CD1c-positive myeloid dendritic cell (primary cell): ENCODE measurements around the gene GAL3ST1.
"Not testable (repeated sequence)": the region's sequence is repeated elsewhere in the genome, so short reads cannot be mapped to it uniquely, and the experiment has no call there.

ENCODE experiments used
- DNase-seq: peaks from one replicate; pipeline ENCODE4 v3.0.0-alpha.2; 2016; ENCODE audit errors: extremely low spot score

The GAL3ST1 gene

DNA sequence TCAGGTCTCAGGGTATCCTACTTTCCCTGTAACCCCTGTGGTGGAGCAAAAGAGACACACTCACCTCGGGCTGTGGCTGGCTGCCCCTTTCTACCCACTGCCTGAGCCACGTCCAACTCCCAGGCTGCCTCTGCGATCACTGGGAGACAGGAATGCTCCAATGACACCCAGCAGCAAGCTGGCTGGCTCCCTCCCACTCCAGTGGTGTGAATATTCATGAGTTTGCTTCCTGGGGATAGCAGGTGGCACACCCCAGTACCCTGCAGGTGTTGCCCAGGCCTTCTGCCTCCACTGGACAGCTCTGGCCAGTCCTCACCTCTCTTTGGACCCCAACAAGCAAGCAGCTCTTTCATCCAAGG is 9.7 kb downstream of the GAL3ST1 start:
- DNase-seq: no peak

DNA sequence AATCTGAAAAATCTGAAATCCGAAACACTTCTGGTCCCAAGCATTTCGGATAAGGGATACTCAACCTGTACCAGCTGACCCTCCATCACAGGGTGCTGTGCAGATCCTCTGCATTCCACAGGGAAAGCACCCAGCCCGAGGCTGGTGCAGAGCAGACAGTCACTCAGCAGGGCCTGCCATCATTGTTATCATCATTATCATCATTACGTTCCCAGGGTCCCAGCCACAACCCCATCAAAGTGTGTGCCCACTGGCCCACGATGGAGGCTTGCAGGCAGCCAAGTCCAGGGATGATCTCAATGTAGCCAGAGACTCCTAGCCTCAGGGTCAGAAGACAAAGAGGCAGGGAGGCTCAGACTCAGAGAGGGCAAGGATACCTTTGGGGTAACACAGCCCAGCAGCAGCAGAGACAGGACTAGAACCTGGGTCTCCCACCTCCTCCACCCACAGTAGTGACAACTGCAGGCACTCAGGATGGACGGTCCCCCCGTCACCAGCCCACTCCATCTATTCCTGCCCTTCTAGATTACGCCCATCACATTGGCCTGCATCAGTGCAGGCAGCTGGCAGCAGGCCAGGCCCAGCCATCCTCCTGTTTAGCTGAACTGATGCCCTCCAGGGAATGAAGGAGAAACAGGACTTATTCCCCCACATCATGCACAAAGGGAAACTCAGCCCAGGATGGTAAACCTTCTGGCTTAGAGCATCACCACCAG is 10.3 kb downstream of the GAL3ST1 start:
- no peak for DNase-seq

DNA sequence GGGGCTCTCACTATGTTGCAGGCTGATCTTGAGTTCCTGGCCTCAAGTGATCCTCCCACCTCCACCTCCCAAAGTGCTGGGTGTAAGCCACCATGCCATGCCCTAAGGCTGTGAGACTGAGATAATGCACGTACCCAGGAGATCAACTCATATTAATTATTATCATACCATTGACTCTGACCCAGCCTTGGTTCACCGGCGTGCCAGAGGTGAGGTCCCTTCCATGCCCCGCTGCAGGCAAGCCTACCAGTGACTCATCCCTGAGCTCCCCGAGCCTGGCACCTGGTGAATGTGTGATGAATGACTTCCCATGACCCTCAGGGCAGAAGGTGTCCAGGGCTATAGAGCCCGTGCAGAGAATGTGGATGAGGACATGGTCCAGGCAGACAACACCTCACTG is 12.1 kb downstream of the GAL3ST1 start:
- DNase-seq: no peak

DNA sequence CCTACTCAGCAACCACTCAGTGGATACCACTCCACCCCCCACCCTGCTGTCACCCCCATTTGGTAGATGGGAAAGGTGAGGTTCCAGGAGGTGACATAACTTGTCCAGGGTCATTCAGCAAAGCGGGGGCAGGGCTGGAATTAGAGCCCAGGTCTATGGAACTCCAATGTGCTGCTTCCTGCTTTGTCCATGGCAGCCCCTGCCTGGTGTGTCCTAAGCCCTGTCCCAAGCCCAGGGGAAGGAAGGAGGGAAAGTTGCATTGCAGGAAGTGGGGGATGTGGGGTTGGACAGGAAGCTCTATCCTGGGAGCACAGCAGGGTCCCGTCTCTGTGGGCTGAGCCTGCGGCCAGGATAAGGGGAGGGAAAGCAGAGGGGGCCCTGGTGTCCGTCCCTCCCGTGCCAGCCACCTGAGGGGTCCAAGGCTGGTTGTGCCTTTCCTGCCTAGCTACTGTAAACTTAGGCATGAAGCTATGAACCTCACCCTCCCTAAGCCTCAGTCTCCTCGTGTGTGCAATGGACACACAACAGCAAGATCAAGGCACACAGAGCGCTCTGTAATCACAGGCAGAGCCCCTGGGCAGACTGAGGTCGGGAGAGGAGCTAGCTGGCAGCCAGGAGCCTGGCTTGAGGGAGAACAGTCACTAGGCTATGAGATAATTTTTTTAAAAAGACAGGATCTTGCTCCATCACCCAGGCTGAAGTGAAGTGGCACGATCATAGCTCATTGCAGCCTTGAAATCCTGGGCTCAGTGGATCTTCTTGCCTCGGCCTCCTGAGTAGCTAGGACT is 12.9 kb downstream of the GAL3ST1 start:
- DNase-seq: no peak

DNA sequence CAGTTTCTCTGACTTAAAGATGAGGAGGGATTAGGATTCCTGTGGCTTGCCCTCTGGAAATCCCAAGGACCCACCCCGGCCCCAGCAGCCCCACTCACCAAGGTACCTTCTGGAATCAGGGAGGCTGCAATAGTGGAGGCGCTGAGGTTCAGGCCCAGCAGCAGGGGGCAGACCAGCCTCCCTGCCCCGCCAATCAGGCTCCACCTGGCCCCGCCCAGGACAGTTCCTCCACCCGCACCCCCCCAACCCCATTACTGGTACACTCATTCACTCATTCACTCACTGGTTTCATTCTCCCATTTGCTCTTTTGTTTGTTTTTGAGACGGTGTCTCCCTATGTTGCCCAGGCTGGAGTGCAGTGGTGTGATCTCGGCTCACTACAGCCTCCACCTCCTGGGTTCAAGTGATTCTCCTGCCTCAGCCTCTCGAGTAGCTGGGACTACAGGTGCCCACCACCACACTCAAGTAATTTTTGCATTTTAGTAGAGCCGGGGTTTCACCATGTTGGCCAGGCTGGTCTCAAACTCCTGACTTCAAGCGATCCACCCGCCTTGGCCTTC is 13.7 kb downstream of the GAL3ST1 start:
- DNase-seq: not testable (repeated sequence)

DNA sequence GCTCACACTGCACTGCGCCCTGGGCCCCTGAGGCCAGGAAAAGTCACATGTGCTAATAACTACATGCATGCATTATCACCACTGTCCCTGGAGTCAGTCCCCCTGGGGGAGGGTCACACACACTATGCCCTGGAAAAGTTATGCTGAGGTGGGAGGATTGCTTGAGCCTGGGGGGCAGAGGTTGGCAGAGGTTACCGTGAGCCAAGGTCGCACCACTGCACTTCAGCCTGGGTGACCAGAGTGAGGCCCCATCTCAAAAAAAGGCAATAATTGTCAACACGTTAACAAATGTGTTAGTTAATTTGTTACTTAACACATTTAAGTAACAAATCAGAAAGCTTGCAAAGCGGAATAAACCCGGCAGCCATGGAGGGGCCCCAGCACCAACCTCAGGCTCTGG is 14.6 kb downstream of the GAL3ST1 start:
- no peak for DNase-seq

DNA sequence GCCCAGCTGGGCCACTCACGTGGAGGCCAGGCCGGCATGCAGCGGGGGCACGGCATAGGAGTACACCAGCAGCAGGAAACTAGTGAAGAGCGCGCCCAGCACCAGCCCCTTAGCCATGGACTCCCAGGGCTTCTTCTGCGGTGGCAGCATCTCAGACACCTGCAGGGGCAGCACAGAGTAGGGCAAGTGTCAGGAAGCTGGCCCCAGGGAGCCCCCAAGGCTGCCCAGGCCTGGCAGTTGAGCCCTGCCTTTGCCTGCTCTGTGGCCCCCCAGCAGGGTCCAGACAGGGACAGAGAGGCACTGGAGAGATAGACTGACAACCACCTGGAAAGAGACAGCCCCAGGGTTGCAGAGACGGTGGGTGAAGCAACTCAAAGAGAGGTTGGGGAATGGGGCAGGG is 17.2 kb downstream of the GAL3ST1 start:
- DNase-seq: no peak

DNA sequence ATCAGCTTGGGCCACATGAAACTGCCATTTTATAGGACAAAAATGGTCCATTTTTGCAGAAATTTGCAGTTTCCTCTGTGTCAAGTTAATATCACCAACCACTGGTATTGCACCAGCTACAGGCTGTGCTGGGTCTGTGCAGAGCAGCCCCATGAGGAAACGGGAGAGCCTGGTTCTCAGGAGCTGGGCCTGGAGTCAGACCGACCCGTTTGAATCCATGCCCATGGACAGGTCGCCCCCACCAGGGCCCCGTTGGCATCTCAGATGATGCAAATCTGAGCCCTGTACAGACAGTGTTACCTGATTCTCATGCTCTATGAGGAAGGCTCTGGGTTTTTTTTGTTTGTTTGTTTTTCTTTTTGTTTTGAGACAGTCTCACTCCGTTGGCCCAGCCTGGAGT is 18.1 kb downstream of the GAL3ST1 start:
- no peak for DNase-seq

DNA sequence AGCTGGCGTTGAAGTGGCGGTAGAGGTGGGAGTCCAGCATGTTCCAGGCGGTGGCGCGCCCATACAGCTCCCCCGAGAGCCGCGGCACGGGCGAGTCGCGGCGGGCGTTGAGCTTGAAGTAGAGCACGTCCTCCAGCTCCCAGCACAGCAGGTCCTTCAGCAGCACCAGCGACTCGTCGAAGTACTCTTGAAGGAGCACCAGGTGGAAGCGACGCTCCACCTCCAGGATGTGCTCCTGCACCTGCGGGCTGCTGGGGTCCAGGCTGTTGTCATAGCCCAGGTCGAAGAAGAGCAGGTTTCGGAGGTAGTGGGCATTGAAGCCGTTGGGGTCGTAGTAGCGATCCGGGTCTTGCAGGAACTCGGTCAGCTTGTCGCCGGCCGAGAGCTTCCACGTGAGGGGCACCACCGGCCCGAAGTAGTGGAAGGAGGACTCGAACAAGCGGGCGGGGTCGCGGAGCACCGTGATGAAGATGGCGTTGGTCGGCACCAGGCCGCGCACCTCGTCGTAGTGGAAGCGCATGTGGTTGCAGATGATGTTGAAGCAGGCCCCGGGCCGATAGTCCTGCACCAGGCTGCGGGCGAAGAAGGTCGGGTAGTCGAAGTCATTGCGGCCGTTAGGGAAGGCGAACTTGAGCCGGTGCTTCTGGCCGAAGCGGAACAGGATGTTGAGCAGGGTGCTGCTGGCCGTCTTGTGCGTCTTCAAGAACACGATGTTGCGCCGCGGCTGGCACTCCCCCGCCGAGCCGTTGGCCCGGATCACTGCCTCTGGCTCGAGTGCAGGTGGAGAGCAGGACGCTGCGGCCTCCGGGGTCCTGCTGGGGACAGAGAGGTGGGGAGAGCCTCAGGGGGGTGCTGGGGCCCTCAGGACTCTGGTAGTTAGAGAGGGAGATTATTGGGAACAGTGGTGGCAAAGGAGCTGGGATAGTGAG is 18.9 kb downstream of the GAL3ST1 start:
- no peak for DNase-seq

DNA sequence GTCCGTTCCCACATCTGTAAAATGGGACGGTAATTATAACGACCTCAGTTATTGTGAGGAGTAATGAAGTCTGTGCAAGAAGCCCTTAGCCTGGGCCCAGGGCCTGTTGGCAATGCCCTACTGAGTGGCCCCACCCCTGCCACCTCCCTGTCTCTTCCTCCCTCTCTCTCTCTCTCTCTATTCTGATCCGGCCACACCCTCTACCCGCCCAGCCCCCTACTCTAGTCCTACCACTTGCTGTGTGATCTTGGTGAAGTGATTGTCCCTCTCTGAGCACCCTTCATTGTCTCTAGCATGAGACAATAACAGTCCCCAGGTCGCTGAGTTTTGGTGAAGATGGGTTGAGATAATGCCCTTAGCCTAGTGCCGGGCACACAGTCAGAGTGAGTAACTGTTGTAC is 20.5 kb downstream of the GAL3ST1 start:
- no peak for DNase-seq

DNA sequence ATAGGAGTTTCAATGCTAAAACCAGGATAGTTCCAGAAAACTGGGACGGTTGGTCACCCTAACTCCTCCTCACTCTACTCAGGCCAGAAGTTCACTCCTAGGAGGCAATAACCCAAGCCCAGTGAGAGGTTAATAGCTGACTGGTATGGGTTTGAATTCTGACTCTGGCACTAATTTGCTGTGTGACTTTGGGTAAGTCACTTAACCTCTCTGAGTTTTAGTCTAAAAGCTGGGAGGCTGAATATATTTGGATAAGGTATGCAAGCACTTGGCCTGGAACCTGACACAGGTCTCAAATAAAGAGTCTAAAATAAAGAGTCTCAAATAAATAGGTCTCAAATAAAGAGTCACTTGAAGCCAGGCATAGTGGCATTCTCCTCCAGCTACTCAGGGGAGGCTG is 21.7 kb downstream of the GAL3ST1 start:
- DNase-seq: no peak

DNA sequence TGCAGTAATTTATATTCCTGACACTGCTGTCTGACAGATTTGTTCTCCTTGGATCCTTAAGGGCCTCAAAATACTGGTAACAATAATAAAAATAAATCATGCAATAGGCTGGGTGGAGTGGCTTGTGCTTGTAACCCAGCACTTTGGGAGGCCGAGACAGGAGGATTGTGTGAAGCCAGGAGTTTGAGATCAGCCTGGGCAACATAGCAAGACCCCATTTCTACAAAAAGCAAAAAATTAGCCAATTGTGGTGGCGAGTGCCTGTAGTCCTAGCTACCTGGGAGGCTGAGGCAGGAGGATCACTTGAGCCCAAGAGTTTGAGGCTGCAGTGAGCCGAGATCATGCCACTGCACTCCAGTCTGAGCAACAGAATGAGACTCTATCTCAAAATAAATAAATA is 22.7 kb downstream of the GAL3ST1 start:
- not testable (repeated sequence) for DNase-seq

DNA sequence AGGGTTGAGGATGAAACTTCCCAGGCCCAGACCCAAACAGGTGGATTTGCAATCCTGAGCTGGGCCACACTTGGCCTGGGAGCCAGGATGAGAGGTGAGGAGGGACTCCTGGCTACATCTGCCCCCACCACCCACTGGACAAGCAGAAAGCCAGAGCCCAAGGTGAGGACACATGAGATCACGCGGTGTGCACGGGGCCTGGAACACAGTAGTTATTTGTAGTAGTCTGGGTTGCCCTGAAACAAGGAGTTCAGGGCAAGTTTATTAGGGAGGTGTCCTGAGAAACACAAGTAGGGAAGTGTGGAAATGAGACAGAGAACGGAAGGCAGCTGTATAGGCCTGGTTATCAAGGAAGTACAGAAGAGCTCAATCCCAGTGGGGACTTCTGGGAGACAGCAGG is 27.3 kb downstream of the GAL3ST1 start:
- DNase-seq: no peak

DNA sequence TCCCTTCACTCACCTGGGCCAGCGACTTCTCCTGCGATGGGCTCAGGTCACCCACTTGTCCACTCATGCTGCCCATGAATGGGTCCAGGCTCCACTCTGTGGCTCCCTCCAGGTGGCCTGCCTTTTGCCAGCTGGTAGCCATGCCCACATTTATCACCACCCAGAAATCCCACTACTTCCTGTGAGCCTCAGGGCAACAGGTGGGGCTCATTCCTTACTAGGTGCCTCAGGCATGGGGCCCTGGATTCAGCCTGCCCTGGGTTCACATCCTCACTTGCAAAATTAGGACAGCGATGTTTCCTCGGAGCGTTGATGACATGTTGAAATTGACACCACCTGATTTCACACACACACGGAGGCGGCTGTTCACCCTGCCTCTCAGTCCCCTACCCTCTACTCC is 27.8 kb downstream of the GAL3ST1 start, which contains the start of gene SEC14L6:
Gene SEC14L6, minus strand, starts transcription at position 126 of the 400 bp plus-strand sequence. Its CDS starts 59 bp downstream, at position 67.
- DNase-seq: no peak

DNA sequence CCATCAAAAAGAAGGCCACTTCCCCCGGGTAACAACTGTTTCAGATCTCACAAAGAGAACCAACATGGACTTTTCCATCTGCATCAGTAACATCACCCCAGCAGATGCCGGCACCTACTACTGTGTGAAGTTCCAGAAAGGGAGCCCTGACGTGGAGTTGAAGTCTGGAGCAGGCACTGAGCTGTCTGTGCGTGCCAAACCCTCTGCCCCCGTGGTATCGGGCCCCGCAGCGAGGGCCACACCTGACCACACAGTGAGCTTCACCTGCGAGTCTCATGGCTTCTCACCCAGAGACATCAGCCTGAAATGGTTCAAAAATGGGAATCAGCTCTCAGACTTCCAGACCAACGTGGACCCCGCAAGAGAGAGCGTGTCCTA is 31.7 kb downstream of the GAL3ST1 start:
- DNase-seq: no peak

DNA sequence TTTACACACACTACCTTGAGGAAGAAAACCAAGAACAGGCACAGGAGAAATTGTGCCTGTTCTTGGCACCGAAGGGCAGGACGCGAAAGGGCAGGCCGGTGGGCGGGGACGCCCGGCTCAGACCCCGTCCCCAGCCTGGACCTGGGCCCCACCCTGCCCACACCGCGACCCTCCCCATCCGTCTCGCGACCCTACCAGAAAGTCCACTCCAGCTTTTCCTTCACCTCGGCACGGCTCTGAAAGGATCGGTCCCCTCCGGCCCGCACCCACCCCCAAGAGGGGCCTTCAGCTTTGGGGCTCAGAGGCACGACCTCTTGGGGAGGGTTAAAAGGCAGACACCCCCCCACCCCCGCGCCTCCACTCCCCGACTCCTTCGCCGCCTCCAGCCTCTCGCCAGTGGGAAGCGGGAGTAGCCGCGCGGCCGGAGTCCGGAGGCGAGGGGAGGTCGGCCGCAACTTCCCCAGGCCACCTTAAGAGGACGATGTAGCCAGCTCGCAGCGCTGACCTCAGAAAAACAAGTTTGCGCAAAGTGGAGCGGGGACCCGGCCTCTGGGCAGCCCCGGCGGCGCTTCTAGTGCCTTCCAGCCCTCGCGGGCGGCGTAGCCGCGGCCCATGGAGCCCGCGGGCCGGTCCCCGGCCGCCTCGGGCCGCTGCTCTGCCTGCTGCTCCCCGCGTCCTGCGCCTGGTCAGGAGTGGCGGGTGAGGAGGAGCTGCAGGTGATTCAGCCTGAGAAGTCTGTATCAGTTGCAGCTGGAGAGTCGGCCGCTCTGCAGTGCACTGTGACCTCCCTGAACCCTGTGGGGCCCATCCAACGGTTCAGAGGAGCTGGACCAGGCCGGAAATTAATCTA is 32.3 kb downstream of the GAL3ST1 start:
- peak; percentile 17 for DNase-seq

DNA sequence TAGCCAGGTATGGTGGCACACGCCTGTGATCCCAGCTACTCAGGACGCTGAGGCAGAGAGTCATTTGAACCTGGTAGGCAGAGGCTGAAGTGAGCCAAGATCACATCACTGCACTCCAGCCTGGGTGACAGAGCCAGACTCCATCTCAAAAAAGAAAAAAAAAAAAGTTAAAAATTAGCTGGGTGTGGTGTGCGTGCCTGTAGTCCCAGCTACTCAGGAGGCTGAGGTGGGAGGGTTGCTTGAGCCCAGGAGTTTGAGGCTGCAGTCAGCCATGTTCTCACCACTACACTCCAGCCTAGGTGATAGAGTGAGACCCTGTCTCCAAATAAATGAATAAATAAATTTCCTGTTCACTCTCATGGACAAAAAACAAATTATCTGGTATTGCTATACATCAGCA is 33.0 kb downstream of the GAL3ST1 start:
- not testable (repeated sequence) for DNase-seq

DNA sequence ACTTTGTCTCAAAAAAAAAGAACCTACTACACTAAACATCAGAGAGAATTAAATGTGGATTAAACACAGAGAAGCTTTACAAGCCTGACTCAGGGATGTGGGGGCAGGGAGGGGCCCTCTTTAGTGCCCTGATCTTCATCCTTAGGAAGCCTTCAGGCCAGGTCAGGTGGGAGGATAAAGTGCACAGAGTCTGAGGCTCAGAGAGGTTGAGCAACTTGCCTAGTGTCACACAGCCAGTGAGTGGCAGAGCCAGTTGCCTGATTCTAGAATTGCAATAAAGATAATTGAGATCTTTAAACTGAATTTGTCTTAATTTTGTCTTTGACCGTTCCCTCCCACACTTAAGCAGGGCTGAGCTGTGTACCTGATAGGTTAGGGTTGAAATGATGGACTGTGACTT is 35.1 kb downstream of the GAL3ST1 start:
- no peak for DNase-seq

DNA sequence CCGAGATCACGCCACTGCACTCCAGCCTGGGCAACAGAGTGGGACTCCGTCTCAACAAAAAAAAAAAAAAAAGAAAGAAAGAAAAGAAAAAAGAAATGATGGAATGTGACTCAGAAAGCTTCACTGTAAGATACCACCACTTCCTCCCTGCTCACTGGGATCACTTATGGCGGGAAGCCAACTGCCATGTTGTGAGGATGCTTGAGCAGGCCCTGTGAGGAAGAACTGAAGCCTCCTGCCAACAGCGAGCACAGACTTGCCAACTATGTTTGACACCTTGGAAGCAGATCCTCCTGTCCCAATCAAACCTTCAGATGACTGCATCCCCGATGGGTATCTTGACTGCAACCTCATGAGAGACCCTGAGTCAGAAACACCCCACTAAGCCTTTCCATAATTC is 36.2 kb downstream of the GAL3ST1 start:
- DNase-seq: no peak

DNA sequence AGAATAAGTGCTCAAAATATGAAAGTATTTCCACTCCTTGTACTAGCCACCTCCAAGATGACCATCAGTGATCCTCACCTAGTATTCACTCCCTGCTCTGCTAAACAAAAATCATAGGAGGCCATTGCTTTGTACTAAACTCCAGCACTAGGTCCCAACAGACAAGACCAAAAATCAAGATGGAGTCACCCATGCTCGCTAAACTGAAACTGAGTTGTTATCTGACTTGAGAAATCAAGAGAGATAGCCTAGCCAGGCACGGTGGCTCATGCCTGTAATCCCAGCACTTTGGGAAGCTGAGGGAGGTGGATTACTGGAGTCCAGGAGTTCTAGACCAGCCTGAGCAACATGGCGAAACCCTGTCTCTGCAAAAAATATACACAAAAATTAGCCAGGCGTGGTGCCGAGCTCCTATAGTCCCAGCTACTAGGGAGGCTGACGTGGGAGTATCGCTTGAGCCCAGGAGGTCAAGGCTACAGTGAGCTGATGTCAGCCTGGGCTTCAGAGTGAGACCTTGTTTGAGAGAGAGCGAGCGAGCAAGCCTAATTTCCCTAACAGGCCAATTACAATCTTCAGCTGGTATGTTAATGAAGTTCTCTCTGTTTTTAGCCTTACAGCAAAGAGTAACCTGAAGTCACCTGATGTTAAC is 37.3 kb downstream of the GAL3ST1 start:
- no peak for DNase-seq

DNA sequence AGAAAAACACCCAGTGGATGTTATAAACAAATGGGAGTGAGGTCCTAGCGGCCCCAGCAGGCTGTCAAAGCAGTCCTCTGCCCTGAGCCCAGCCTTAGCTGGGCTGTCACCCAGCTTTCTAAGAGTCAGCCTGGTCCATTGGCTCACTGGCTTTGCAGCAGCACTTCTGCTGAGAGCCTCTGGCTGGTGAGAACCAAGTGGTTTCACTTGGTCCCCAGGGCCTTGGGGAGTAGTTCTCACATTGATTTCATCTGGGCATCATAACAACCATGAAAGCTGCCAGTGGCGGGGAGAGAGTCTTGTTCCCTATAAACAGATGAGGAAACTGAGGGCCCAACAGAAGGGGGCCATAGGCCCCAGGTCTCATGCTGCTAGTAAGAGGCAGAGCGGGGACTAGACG is 39.3 kb downstream of the GAL3ST1 start:
- DNase-seq: no peak
